HCT116 (cell line): ENCODE results near the gene BICD2. TPM values are rescaled to one million over a fixed set of nuclear protein-coding genes. Genes with fewer than 3 reads are reported as not detected.
A peak's percentile ranks its signal among the peaks of the same experiment; 100 is the strongest.

Experiments
- ATAC-seq: fragments of 200-7000 bp; cut with Tn5 transposase; 2 replicates; pipeline ENCODE4 v1.9.1; 2020; ENCODE audit warnings: mild to moderate bottlenecking, moderate library complexity
- BruUV-seq: library from RNA; stranded (reverse); fragments of 400-500 nt; replicated peaks from 2 replicates; lab custom pipeline; 2021; lab: Mats Ljungman, UMichigan
- CTCF ChIA-PET: fragments of 300-600 bp; sonication (Branson Sonifier 250); formaldehyde crosslinking; loops from one replicate; lab custom pipeline; 2021; ENCODE audit warnings: antibody characterized with exemption; lab: Charles Lee
- POLR2A ChIA-PET: fragments of 300-600, 350-600 bp; sonication (Branson Sonifier 250); formaldehyde crosslinking; loops from one replicate; lab custom pipeline; 2021; ENCODE audit warnings: antibody characterized with exemption; lab: Charles Lee
- RAD21 ChIA-PET, 2 experiments: fragments of 300-600 bp; sonication (Branson Sonifier 250); formaldehyde crosslinking; loops; one replicate each; lab custom pipeline; 2023; ENCODE audit warnings: low total read pairs in 2 of 2; ENCODE audit not compliant: uncharacterized antibody in 2 of 2, unreplicated experiment in 2 of 2, low non-redundant PET in 1 of 2; lab: Charles Lee
- DNase-seq: peaks from one replicate; pipeline ENCODE4 v3.0.0-alpha.2; 2010; ENCODE audit warnings: low read depth, low spot score
- H2AFZ ChIP-seq: fragments of 200-600 bp; shearing (Covaris generic), sonication (generic); 2 replicates; pipeline ENCODE4 v1.6.1; 2017; ENCODE audit warnings: low read depth, mixed run types, mixed read lengths, antibody characterized with exemption, low read length; ENCODE audit not compliant: poor library complexity, severe bottlenecking
- H3K27ac ChIP-seq: 2 replicates; pipeline ENCODE4 v1.5.1; 2012; ENCODE audit warnings: low read depth, low read length
- H3K27me3 ChIP-seq: fragments of 200-600 bp; sonication (generic); 2 replicates; pipeline ENCODE4 v1.6.1; 2016; ENCODE audit warnings: mixed run types, low read length, mixed read lengths; ENCODE audit not compliant: insufficient read depth
- H3K36me3 ChIP-seq, 2 experiments: fragments of 200-500 bp in 1 of 2; fragments of 200-600 bp in 1 of 2; sonication (Bioruptor generic) in 1 of 2; sonication (generic) in 1 of 2; 2 replicates each; pipeline versions ENCODE4 v1.5.1 to v1.6.1; 2014 to 2016; ENCODE audit warnings: low read length in 2 of 2, inconsistent platforms in 1 of 2, mixed read lengths in 1 of 2, mixed run types in 1 of 2; ENCODE audit not compliant: insufficient read depth in 2 of 2, control insufficient read depth in 1 of 2
- H3K4me1 ChIP-seq, 2 experiments: fragments of 200-600 bp in 1 of 2; sonication (generic) in 1 of 2; 2 replicates each; pipeline versions ENCODE4 v1.5.1 to v1.6.1; 2012 to 2017; ENCODE audit warnings: low read length in 2 of 2, inconsistent platforms in 1 of 2, mild to moderate bottlenecking in 1 of 2, mixed read lengths in 1 of 2, mixed run types in 1 of 2, moderate library complexity in 1 of 2; ENCODE audit not compliant: insufficient read depth in 2 of 2, control insufficient read depth in 1 of 2
- H3K4me2 ChIP-seq: fragments of 200-600 bp; sonication (generic); 2 replicates; pipeline ENCODE4 v1.6.1; 2017; ENCODE audit warnings: mixed run types, low read length, mixed read lengths
- H3K4me3 ChIP-seq, 2 experiments: fragments of 200-600 bp in 1 of 2; sonication (generic) in 1 of 2; replicated peaks in 1 of 2; 2 replicates each; pipeline ENCODE4 v1.5.1; 2011 to 2016; ENCODE audit warnings: low read length in 2 of 2, control low read depth in 1 of 2, low read depth in 1 of 2, mild to moderate bottlenecking in 1 of 2, mixed read lengths in 1 of 2, mixed run types in 1 of 2
- H3K79me2 ChIP-seq: fragments of 200-600 bp; sonication (generic); 2 replicates; pipeline ENCODE4 v1.6.1; 2017; ENCODE audit warnings: mild to moderate bottlenecking, mixed run types, low read length, moderate library complexity, mixed read lengths; ENCODE audit not compliant: insufficient read depth
- H3K9ac ChIP-seq: fragments of 200-600 bp; sonication (generic); 2 replicates; pipeline ENCODE4 v1.6.1; 2016; ENCODE audit warnings: low read length, mixed read lengths
- H3K9me2 ChIP-seq: fragments of 200-600 bp; sonication (generic), shearing (Covaris generic); 2 replicates; pipeline ENCODE4 v1.6.1; 2017; ENCODE audit warnings: mixed run types, mild to moderate bottlenecking, moderate library complexity; ENCODE audit not compliant: insufficient read depth
- H3K9me3 ChIP-seq, 2 experiments: fragments of 200-500 bp in 1 of 2; fragments of 200-600 bp in 1 of 2; sonication (Bioruptor generic) in 1 of 2; sonication (generic) in 1 of 2; 2 replicates each; pipeline ENCODE4 v1.6.1; 2014 to 2017; ENCODE audit warnings: low read length in 2 of 2, mixed read lengths in 2 of 2, inconsistent platforms in 1 of 2, low read depth in 1 of 2, mild to moderate bottlenecking in 1 of 2, mixed run types in 1 of 2, moderate library complexity in 1 of 2; ENCODE audit not compliant: control insufficient read depth in 1 of 2, insufficient read depth in 1 of 2
- H4K20me1 ChIP-seq: fragments of 200-600 bp; sonication (generic), shearing (Covaris generic); 2 replicates; pipeline ENCODE4 v1.6.1; 2017; ENCODE audit warnings: mixed run types, mild to moderate bottlenecking, moderate library complexity; ENCODE audit not compliant: insufficient read depth
- CEBPB ChIP-seq: IDR thresholded peaks from 2 replicates; pipeline ENCODE4 v1.6.1; 2012; ENCODE audit warnings: low read depth
- EGR1 ChIP-seq: IDR thresholded peaks from 2 replicates; pipeline ENCODE4 v1.6.1; 2012; ENCODE audit warnings: low read depth
- EZH2 ChIP-seq: fragments of 200-600 bp; sonication (generic); IDR thresholded peaks from 2 replicates; pipeline ENCODE4 v1.6.1; 2017; ENCODE audit warnings: antibody characterized with exemption, mixed run types
- EZH2phosphoT487 ChIP-seq: fragments of 200-600 bp; IDR thresholded peaks from 2 replicates; pipeline ENCODE4 v1.6.1; 2018; ENCODE audit warnings: antibody characterized with exemption, borderline replicate concordance
- FOSL1 ChIP-seq: IDR thresholded peaks from 2 replicates; pipeline ENCODE4 v1.6.1; 2012; ENCODE audit warnings: low read depth
- JUND ChIP-seq: IDR thresholded peaks from 2 replicates; pipeline ENCODE4 v1.6.1; 2012
- POLR2A ChIP-seq: IDR thresholded peaks from 2 replicates; pipeline ENCODE4 v1.7.0; 2011; ENCODE audit warnings: borderline replicate concordance; ENCODE audit not compliant: insufficient read depth, insufficient read length; ENCODE audit errors: extremely low read depth
- POLR2AphosphoS5 ChIP-seq: IDR thresholded peaks from 2 replicates; pipeline ENCODE4 v1.6.1; 2011; ENCODE audit warnings: mild to moderate bottlenecking, low read depth, low read length, moderate library complexity
- RAD21 ChIP-seq: IDR thresholded peaks from 2 replicates; pipeline ENCODE4 v1.6.1; 2012; ENCODE audit warnings: low read depth, mild to moderate bottlenecking
- SP1 ChIP-seq: IDR thresholded peaks from 2 replicates; pipeline ENCODE4 v1.6.1; 2012; ENCODE audit warnings: low read depth
- SRF ChIP-seq: IDR thresholded peaks from 2 replicates; pipeline ENCODE4 v1.6.1; 2012; ENCODE audit warnings: low read depth
- ZFX ChIP-seq: fragments of 450-650 bp; IDR thresholded peaks from 2 replicates; pipeline ENCODE4 v1.6.1; 2017
- intact Hi-C: fragments of 100-400 bp; cut with micrococcal nuclease; formaldehyde crosslinking; loops from 2 replicates; pipeline ENCODE4 v1.10.0; 2022
- total RNA-seq: library from RNA; stranded (reverse); gene quantifications from one replicate; pipeline ENCODE4 v1.2.1, GENCODE V29; 2021; ENCODE audit not compliant: unreplicated experiment
- TF ChIP-seq, protein P1 (sequence below): IDR thresholded peaks from 2 replicates; pipeline ENCODE4 v1.6.1; 2012; ENCODE audit warnings: low read depth

The BICD2 gene
- total RNA-seq, 1 experiment from 2014 or later: 23.4 TPM

DNA sequence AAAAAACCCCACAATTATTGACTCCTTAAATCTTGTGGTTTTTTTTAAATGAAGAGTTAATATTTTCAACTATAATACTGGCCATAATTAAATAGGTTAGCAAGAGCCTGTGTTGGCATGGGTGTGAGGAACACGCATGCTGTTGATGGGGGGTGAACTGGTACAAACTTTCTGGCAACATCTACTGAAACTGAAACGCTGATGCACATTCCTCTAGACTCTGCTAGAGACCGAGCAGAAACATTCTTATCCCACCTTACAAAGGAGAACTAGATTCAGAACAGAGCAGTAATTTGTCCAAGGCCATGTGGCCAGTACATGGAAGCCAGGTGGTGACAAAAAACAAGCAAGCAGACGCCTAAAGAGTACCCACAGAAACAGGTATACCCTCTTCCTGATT is 2.4 kb downstream of the BICD2 start:
- Histone ChIP-seq H3K27me3 (no peaks in the 10 kb centered on the region), H3K36me3 (no peaks in the 10 kb centered on the region; a peak in 1 of 4 replicates), H3K4me2 (peak overlapping the region; percentile 95; the same call in 1 of the 2 replicates), H2AFZ (no peak overlapping the region), H3K4me3 (no peak overlapping the region), H3K4me1 (peaks cover 4 to 19% of the 10 kb centered on the region in 2 experiments; a peak in 3 of 4 replicates), H3K9ac (no peak overlapping the region), H3K9me3 (no peaks in the 10 kb centered on the region), H3K9me2 (no peaks in the 10 kb centered on the region), H3K79me2 (peaks cover 67% of the 10 kb centered on the region), H4K20me1 (peaks cover 3% of the 10 kb centered on the region; the same call in 1 of the 2 replicates), H3K27ac (no peak overlapping the region)
- ATAC-seq: no peak
- no TSS peak for BruUV-seq
- intact Hi-C loops: no loop called here
- POLR2A ChIA-PET: no interaction called here
- TF ChIP-seq, protein P1, sequence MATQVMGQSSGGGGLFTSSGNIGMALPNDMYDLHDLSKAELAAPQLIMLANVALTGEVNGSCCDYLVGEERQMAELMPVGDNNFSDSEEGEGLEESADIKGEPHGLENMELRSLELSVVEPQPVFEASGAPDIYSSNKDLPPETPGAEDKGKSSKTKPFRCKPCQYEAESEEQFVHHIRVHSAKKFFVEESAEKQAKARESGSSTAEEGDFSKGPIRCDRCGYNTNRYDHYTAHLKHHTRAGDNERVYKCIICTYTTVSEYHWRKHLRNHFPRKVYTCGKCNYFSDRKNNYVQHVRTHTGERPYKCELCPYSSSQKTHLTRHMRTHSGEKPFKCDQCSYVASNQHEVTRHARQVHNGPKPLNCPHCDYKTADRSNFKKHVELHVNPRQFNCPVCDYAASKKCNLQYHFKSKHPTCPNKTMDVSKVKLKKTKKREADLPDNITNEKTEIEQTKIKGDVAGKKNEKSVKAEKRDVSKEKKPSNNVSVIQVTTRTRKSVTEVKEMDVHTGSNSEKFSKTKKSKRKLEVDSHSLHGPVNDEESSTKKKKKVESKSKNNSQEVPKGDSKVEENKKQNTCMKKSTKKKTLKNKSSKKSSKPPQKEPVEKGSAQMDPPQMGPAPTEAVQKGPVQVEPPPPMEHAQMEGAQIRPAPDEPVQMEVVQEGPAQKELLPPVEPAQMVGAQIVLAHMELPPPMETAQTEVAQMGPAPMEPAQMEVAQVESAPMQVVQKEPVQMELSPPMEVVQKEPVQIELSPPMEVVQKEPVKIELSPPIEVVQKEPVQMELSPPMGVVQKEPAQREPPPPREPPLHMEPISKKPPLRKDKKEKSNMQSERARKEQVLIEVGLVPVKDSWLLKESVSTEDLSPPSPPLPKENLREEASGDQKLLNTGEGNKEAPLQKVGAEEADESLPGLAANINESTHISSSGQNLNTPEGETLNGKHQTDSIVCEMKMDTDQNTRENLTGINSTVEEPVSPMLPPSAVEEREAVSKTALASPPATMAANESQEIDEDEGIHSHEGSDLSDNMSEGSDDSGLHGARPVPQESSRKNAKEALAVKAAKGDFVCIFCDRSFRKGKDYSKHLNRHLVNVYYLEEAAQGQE: no peak
- TF ChIP-seq RAD21: no peak
- TF ChIP-seq EZH2phosphoT487: no peak
- no peak for TF ChIP-seq ZFX
- TF ChIP-seq CEBPB: no peak
- CTCF ChIA-PET: no interaction called here
- RAD21 ChIA-PET: no interaction called here
- no peak for DNase-seq

DNA sequence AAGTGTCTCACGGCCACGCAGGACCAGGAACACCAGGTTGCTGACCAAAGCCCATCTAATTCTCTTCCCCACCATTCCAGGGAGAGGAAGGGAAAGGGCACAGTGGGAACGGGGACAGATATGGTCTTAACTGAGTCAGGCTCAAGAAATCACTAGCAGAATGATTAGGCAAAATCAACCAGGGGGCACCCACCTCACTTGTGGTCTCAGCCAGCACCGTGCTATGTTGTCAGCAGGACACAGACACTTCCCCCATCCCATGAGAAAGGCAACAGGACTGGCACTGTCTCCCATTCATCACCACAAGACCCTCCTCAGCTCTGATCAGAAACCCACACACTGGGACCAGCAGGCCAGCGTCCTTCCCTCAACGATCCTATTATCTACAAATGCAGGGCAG is 2.9 kb downstream of the BICD2 start:
- intact Hi-C loops: no loop called here
- H3K27me3 ChIP-seq: no peaks in the 10 kb centered on the region
- ChIA-PET CTCF (no interaction called here), POLR2A (no interaction called here), RAD21 (no interaction called here)
- no peaks in the 10 kb centered on the region; a peak in 1 of 4 replicates for H3K36me3 ChIP-seq
- H3K4me3 ChIP-seq: no peak overlapping the region
- DNase-seq (no peak), ATAC-seq (no peak)
- H3K4me2 ChIP-seq: no peak overlapping the region
- BruUV-seq: no TSS peak
- H3K9ac ChIP-seq: no peak overlapping the region
- peaks cover 3% of the 10 kb centered on the region; the same call in 1 of the 2 replicates for H4K20me1 ChIP-seq
- H3K9me2 ChIP-seq: no peaks in the 10 kb centered on the region
- H3K79me2 ChIP-seq: peaks cover 72% of the 10 kb centered on the region
- H2AFZ ChIP-seq: no peak overlapping the region
- no peaks in the 10 kb centered on the region for H3K9me3 ChIP-seq
- H3K4me1 ChIP-seq: peaks cover 4 to 19% of the 10 kb centered on the region in 2 experiments; a peak in 3 of 4 replicates
- H3K27ac ChIP-seq: no peak overlapping the region
- no peak for TF ChIP-seq EZH2
- TF ChIP-seq SRF: no peak
- TF ChIP-seq POLR2AphosphoS5: no peak
- no peak for TF ChIP-seq RAD21
- no peak for TF ChIP-seq EGR1
- TF ChIP-seq SP1: no peak
- TF ChIP-seq EZH2phosphoT487: no peak
- TF ChIP-seq, protein P1: no peak
- TF ChIP-seq ZFX: no peak
- no peak for TF ChIP-seq CEBPB
- TF ChIP-seq FOSL1: no peak
- TF ChIP-seq JUND: no peak
- no peak for TF ChIP-seq POLR2A
